HG02852 (cell line): ENCODE results near the gene EVA1A.

ENCODE experiments used
- ATAC-seq: cut with Tn5 transposase; IDR thresholded peaks from one replicate; pipeline ENCODE4 v1.9.1; 2021; ENCODE audit warnings: mild to moderate bottlenecking, moderate library complexity; ENCODE audit not compliant: unreplicated experiment

Gene EVA1A

DNA sequence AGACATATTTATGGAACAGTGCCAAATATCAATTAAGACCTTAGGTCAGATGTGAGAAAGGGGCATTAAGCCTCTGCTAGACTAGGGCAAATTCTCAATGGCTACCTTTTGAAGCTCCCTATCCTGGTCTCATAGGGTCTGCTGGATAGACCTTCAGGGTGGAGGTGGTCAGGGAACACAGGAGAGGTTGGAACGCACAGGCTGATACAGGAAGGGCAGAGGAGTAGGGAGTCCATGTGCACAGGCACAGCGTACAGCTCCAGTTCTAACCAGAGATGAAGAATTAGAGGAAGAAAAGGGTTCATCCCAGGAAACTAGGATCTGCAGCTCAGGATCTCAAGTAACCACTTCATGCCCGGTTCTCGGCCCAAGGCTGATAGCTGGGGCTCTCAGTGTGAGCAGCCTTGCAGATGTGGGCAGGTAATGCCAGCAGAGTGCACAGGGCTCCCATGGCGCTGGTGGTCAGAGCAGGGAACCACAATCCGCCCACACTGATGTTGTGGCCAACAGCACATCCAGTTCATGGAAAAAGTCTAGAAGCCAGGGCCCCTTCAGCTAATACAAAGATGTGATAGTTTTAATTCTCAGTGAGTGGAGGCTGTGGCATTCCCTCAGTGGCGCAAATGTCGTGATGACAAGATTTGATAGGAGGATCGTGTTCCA is 3.4 kb upstream of the EVA1A start:
- ATAC-seq = no peak

DNA sequence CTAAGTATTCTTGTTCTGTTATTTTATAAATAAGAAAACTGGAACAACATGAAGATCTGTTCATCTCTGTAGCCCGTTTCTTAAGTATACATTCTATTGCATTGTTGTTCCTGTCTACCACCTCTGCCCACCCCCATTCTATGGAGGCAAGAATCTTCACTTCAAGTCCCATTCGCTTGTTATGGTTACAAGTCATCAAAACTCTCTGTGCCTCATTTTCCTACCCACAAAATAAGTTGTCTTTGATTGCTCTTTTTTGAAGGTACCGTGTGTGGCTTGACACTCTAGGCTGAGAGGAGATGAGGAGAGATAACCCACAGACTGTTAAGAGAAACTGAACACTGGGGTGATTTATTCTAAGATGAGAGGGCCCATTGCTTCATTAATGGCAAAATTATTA is 2.9 kb upstream of the EVA1A start:
- ATAC-seq = no peak

DNA sequence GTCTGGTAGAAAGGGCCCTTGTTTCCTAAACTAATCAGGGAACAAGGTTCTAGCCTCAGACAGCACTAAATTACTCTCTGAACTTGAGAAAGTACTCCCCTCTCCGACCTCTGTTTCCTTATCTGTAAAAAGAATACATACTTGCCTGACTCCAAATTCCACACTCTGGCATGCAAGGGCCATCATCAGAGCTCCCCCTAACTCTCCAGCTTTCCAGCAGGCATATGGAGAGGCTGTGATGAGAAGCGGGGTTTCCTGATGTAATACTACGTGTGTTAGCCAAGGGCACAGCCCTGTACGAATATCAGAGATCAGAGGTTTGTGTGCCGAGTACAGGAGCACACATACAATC is 1.8 kb upstream of the EVA1A start:
- ATAC-seq = no peak

DNA sequence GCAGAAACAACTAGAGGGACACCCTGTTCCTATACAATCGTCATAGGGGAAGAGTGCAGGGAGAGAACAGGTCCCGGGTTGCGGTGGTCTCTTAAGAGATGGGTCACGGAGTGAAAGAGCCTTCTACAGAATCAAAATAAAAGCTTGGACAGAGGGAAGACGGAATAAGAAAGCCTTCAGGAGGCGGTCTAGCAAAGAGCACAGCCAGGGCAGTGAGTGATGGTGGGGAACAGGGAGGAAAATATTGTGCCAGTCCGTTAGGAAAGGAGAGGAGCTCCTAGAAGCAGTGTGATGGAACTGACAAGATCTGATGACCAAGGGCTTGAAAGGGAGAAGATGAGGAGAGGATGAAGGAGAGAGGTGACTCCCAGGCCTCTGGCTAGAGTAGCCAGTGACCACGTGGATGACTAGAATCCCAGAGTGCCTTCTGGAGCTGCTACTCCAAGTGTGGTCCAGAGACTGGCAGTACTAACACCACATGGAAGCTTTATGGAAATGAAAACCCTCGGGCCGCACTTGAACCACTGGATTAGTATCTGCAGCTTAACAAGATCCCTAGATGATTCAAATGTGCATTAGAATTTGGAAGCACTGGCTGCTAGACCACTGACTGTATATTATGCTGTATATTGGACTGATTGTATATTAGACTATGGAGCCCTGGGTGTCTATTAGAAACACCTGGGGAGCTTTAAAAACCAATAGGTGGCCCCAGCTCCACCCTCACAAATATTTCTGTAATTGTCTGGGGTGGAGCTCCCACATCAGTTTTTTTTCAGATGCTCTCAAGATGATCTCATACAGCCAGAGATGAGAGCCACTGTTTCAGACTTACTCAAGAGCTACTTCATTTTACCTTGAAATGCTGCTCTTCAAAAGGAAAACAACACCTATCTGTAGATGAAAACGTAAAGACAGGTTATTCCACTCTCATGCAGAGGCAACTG is 1.1 kb upstream of the EVA1A start:
- no peak for ATAC-seq

DNA sequence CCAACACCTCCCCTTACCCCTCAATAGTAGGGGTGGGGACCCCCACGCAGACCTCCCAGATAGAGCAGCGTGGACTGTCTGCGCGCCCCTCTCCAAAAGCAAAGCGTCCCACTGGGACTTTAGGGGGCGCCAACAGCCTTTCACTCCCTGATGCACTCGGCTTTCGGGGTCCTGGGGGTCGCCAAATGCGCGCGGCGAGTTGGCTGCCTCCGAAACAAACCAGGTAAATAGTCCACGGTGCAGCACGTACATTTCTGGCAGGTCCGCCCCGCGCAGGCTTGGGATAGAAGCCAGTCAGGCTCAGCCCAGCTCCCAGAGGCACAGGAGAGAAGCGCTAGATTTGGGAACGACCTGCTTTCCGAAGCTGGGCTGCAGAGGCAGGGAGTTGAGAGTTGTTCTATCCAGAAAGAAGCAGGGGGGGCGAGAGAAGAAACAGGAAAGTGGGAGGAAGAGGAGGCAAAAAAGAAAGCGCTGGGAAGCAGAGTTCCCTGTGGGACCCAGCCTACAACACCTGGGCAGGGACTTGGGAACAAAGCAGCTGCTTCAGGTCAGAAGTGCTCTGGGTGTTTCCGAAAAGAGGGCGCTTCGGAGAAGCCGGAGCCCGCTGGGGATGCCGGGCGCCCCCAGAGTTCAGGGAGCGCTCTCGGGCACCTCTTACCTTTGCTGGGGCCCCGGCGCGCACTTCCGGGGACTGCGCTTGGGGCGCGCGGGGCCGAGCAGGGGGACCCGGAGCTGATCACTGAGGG is 544 bp downstream of the EVA1A start:
- peak; percentile 46 for ATAC-seq

DNA sequence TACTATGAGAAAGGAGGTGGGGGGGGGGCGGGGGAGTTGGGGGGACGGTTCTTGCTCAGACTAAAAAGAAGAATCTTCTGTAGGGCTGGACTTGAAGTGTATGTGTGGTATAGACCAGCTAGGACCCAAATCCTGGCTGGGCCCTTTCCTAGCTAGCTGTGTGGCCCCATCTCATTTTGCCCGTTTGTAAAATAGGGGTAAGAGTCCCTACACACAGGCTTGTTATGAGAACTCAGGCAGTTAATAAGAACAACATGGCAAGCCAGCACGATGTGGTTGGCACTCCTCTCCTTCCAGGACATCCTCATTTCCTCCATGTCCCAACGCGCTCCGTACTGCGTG is 1.1 kb downstream of the EVA1A start:
- no peak for ATAC-seq

DNA sequence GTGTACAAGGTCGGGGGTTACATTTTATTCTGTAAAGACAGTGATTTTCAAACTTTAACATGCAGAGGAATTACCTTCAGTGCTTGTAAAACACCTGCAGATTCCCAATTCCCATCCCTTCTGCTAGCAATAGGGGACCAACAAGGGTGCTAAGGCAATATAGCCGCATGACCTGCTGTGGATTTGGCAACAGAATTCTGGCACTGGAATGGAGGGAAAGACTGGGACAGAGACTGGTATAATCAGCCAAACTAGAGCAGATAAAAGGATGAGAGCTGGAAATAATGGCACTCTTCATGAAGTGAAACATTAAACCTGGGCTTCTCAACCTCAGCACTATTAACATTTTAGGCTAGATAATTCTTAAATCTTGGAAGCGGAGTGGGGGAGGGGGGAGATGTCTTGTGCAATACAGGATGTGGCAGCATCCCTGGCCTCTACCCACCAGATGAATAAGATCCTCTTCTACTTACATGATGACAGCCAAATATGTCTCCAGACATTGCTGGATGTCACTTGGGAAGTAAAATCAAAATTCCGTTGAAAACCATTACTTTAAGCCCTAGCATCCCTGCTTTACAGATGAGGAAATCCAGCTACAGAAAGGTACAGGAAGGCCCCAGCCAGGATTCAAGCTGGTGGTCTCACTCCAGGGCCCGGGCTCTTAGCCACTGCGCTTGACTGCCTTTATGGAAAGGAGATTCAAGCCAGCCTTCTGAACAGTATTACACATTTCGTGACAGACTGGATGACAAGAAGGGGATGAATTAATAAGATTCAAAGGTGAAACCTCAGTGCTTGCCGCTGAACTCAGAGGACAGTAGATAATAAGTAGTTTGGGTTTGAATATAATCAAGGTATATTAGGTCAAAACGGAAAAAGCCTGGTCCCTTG is 1.7 kb downstream of the EVA1A start:
- no peak for ATAC-seq

DNA sequence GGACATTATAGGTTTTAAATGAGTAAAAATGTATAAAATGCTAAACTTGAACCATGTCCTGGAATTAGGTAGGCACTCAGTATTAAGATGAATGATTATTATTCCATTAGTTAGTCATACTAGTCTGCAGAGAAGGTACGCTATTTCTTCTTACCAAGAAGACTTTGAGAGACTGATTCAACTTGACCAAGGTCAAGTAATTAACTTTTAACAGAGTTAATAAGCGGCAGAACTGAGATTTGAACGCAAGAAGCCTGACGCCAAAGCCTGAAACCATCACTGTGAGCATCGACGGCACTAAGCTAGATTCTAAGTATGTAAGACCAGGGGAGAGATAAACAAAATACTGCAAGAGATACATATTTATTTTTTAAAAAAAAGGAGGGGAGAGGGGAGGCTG is 2.6 kb downstream of the EVA1A start:
- no peak for ATAC-seq

DNA sequence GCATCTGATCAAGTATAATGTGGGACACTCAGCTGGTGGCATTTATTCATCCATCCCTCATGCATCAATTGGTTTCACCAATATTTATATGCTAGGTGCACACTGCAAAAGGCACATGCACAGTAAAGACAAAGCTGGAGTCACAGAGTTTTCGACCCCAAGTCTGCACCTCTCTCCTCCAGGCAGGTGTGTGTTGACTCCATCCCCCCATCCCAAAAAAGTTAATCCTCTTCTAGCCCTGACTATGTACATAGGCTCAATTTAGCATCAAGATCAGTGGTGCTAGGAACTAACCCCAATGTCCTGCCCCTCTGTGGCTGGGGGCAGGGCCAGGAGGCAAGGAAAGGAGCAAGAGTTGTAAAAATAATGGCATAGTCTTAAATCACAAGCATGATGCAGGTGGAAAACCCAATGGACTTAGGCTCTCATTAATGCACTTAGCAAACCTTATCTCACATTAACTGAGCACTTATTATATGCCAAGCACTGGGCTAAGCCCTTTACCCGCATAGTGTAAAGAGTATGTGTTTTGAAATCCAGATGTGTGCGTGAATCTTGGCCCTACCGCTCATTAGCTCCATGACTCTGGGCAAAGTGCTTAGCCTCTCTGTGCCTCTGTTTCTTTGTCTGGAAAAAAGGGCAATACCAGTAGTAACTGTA is 3.1 kb downstream of the EVA1A start:
- no peak for ATAC-seq

DNA sequence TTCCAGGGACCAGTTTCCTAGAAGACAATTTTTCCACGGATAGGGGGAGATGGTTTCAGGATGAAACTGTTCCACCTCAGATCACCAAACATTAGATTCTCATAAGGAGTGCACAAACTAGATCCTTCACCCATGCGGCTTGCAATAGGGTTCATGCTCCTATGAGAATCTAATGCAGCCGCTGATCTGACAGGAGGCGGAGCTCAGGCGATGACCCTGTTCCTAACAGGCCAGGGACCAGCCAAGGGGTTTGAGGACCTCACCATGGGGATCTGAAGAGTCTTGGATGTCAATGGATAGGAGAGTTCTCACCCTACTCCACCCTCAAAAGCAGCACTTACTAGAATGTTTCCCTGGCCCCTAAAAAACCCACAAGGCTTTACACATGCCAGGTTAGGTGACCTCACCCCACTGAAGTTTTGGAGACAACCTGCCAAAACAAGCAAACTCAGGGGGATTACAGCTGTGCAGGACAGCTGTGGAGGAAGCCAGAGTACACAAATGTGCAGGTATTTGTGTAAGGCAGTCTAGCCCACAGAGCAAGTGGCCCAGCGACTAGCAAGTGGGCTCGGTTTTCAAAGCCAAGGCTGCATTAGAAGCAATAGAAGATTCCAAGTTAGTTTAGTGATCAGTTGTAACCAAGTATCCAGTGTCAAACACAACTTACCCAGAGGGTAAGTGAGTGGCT is 3.9 kb downstream of the EVA1A start:
- ATAC-seq = no peak

DNA sequence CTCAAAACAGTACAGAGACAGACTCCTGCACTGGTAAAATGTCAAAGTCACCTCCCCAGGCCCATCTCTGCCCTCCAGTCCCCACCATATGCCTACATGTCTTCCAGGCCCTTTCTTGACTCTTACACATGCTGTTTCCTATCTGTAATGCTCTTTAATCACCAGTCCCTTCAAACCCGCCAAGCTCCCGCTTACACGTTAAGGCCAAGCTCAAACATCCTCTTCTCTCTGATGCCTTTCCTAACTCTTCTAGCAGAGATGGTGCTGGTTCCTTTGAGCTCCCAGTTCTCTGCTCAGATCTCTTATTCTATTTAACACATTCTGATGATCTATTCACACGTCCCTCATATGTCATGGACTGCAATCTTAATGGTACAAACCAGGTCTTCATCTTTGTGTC is 5.0 kb downstream of the EVA1A start:
- no peak for ATAC-seq

DNA sequence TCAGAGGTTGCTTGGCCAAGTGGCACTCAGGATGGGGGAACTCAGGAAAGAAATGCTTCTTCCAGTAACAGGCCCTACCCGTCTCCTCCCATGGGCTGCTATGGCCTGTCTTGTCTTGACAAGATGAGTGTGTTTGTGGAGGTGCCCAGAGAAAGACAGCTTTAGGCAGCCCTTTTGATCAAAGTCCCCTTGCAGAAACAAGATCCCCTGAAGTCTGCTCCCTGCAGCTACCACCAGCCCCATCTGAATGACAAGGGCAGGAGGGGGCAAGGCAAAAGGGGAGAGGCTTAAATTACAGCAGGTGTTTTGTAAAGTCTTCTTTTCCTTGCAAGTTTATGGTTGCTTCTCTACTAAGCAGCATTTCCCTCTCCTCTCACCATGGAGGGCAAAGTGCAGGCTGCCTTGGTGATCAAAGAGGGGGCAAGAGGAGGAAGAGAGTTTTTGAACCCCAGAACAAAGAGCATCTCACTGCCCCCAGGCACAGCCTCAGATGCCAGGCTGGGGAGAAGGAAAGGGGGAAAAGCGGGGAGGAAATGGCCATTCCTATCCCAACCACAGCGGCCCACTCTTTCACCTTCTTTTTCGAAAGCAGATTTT is 6.7 kb downstream of the EVA1A start:
- ATAC-seq = no peak

DNA sequence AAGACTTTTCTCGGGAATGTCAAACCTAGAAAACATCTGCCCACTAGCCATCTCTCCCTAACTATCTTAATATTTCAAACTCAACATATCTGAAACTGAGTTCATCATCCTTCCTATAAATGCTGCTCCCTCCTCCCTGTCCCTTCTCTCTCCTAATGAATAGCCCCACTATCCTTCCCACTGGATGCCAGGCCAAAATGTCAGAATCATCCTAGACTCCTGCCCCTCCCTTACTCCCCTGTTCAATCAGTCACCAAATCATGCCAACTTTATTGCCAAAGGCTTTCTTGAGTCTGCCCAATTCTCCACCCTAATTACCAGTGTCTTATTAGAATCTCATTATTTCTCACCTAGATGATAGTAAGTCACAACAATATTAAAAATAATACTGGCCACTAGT is 8.5 kb downstream of the EVA1A start:
- no peak for ATAC-seq

DNA sequence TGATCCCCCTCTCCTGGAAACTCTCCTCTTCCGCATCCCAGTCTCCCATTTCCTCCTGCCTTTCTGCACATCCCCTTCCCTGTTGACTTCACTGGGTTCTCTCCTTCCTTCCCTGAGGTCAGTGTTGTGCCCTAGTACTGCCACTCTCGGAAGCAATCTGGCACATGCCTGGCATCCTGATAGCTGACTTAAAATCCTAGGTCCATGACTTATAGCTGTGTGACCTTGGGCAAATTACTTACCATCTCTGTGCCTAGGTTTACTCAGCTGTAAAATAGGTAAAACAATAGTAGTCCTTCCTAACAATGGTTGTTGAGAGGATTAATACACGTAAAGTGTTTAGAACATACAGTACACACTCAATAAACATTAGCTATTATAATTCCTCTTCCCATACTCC is 9.3 kb downstream of the EVA1A start:
- ATAC-seq = no peak

DNA sequence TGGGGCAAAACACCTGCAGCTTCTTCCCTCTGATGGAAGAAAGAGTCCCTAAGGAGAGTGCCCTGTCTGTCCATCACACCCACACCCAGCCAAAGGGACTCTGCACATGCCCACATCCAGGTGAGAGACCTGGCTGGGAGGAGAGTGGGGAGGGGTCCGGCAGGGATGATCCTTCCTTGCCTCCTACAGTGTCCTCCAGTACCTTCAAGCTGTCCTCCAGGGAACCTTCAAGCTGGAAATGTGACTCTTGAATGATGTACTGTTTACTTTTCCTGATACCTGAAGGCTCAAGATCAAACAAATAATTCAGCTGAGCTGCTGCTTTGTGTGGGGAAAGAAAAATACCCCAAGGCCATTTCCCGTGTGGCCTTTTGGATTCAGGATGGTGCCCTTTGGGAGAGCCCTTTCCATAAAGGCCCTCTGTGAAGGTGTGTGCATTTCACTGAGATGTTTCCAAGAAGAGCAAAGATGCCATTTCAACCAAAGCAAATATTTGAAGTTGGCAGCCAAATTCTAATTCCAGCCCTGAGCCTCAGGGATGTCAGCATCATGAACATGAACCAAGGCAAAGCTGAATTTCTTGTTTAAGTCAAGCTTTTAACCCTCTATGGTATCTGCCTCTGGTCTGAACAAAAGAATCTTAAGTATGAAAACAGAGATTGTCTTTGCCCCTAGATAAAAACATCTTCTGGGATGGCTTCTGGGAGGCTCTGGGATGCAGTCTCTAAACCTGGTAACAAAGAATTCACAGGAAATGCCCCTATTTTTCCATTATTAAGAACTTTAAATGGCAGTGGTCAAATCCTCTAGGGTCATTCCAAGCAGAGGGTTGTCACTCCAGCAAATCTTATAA is 11.1 kb downstream of the EVA1A start:
- no peak for ATAC-seq

DNA sequence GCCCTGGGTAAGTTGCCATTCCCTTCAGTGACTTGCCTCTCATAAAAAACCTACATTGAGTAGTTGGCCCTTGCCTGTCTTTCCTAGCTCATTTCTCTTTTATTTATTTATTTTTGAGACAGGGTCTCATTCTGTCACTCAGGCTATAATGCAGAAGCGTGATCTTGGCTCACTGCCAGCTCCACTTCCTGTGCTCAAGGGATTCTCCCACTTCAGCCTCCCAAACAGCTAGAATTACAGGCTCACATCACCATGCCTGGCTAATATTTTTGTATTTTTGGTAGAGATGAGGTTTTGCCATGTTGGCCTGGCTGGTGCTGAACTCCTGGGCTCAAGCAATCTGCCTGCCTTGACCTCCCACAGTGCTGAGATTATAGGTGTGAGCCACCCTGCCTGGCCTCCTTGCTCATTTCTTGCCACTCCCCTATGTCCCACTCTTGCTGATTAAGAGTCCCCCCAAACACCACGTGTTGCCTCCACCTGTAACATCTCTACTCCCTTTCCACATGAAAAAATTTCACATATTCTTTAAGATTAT is 12.6 kb downstream of the EVA1A start:
- no peak for ATAC-seq

DNA sequence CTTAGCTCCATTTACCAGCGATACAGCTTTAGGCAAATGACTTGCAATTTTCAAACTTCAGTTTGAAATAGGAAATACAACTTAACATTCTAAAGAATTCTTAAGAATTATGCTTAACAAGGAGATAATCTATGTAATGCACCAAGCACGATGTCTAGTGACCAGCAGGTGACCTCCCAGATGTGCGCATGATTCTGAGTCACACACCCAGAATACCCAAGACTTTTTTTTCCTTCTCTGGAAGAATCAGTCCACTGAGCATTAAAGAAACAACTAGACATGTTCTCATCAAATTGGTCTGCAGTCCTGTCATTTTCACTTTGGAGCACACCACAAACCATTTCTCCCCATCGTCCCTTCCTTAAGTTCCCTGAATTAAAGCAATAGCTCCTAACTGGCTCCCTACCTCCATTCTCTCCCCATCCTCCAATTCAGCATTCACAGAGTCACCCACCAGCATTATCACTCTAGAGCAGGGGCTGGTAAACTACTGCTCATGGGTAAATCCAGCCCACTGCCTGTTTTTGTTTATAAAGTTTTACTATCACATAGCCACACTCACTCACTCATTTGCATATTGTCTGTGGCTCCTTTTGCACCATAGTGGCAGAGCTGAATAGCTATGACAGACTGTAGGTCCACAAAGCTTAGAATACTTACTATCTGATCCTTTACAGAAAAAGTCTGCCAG is 13.2 kb downstream of the EVA1A start:
- no peak for ATAC-seq

DNA sequence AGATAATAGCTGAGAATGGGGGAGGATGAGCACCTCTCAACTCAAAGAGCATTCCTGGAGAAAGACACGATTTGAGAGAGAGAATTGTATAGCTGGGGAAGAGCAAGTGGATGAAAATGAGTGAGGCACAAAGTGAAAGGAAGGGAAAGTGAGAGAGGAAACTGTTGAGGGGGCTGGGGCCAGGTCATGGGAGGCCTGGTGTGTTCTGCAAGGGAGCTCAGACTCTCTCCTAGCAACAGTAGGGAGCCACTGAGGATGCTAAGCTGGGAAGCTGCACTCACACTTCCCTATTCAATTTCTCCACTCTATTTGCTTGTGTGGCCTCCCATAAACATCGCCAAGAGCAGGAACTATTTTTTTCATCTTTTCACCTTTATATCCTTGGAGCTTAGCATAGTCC is 14.8 kb downstream of the EVA1A start:
- no peak for ATAC-seq
